T-cell (primary cell): Measurements from ENCODE around the gene MGAT4B. TPM values are rescaled to one million over a fixed set of nuclear protein-coding genes. Genes with fewer than 3 reads are reported as not detected.

Experiments
- ATAC-seq, 4 experiments: fragments of 200-7000 bp in 3 of 4; fragments of 150-1000 bp in 1 of 4; cut with Tn5 transposase; replicated peaks in 1 of 4; 1 replicate in 3 of 4; 2 replicates in 1 of 4; pipeline ENCODE4 v1.10.0; 2021; ENCODE audit warnings: moderate library complexity in 3 of 4, mild to moderate bottlenecking in 2 of 4, moderate number of reproducible peaks in 1 of 4
- CTCF ChIA-PET, 2 donors: fragments of 300-600 bp; sonication (Branson Sonifier 250); formaldehyde crosslinking; loops; one replicate each; lab custom pipeline; 2022; ENCODE audit warnings: antibody characterized with exemption in 2 of 2; lab: Charles Lee
- POLR2A ChIA-PET, 2 donors: fragments of 300-600 bp; sonication (Branson Sonifier 250); formaldehyde crosslinking; loops; one replicate each; lab custom pipeline; 2022; ENCODE audit warnings: antibody characterized with exemption in 2 of 2; lab: Charles Lee
- DNase-seq, 35 experiments: peaks; one replicate each; pipeline versions ENCODE4 v3.0.0 to v3.0.0-alpha.2; 2013 to 2023
- H3K27ac ChIP-seq: one replicate; pipeline ENCODE4 v1.5.1; 2013; ENCODE audit warnings: low read length
- H3K27me3 ChIP-seq, 2 experiments: replicated peaks in 1 of 2; 1 replicate in 1 of 2; 2 replicates in 1 of 2; pipeline versions ENCODE4 v1.6.1 to v1.7.0; 2013; ENCODE audit warnings: low read length in 1 of 2, mixed read lengths in 1 of 2; ENCODE audit not compliant: control insufficient read depth in 2 of 2, insufficient read depth in 2 of 2; ENCODE audit errors: extremely low read depth in 1 of 2
- H3K36me3 ChIP-seq, 2 donors: 1 replicate in 1 of 2; 2 replicates in 1 of 2; pipeline versions ENCODE4 v1.6.1 to v1.7.0; 2013; ENCODE audit warnings: low read length in 1 of 2; ENCODE audit not compliant: control insufficient read depth in 2 of 2, insufficient read depth in 1 of 2; ENCODE audit errors: extremely low read depth in 1 of 2
- H3K4me1 ChIP-seq, 2 experiments: 1 replicate in 1 of 2; 2 replicates in 1 of 2; pipeline versions ENCODE4 v1.6.1 to v1.7.0; 2013; ENCODE audit warnings: low read length in 2 of 2, mixed read lengths in 1 of 2; ENCODE audit not compliant: insufficient read depth in 2 of 2, control insufficient read depth in 1 of 2; ENCODE audit errors: extremely low read depth in 1 of 2
- H3K4me3 ChIP-seq, 2 donors: 1 replicate in 1 of 2; 2 replicates in 1 of 2; pipeline versions ENCODE4 v1.5.1 to v1.7.0; 2013; ENCODE audit warnings: mild to moderate bottlenecking in 2 of 2, low read length in 1 of 2, moderate library complexity in 1 of 2; ENCODE audit not compliant: control insufficient read depth in 1 of 2; ENCODE audit errors: extremely low read depth in 1 of 2
- H3K9me3 ChIP-seq: 2 replicates; pipeline ENCODE4 v1.7.0; 2013
- H3K27ac Mint-ChIP-seq, 2 donors: one replicate each; pipeline ENCODE4 v1.8.0; 2020 to 2021; ENCODE audit warnings: mild to moderate bottlenecking in 2 of 2, mixed read lengths in 2 of 2
- H3K27me3 Mint-ChIP-seq, 2 donors: one replicate each; pipeline ENCODE4 v1.8.0; 2021 to 2022; ENCODE audit warnings: mixed read lengths in 2 of 2
- H3K36me3 Mint-ChIP-seq: one replicate; pipeline ENCODE4 v1.8.0; 2021; ENCODE audit warnings: mixed read lengths
- H3K4me1 Mint-ChIP-seq, 3 donors: one replicate each; pipeline ENCODE4 v1.8.0; 2020 to 2022; ENCODE audit warnings: mixed read lengths in 3 of 3, mild to moderate bottlenecking in 1 of 3
- H3K4me3 Mint-ChIP-seq, 3 donors: one replicate each; pipeline ENCODE4 v1.8.0; 2020 to 2022; ENCODE audit warnings: mild to moderate bottlenecking in 3 of 3, mixed read lengths in 3 of 3, moderate library complexity in 3 of 3
- H3K9me3 Mint-ChIP-seq, 3 donors: one replicate each; pipeline ENCODE4 v1.8.0; 2020 to 2022; ENCODE audit warnings: mixed read lengths in 3 of 3
- WGBS: methylation state at CpG from one replicate; pipeline ENCODE4 v1.1.5; 2013; ENCODE audit warnings: missing lambda C conversion rate; ENCODE audit not compliant: insufficient coverage; 5-methylcytosine and 5-hydroxymethylcytosine counted together
- total RNA-seq, 35 experiments: library from RNA in 6 of 35; stranded (reverse) in 6 of 35; fragments of 120-200 nt in 1 of 35; gene quantifications; one replicate each; pipeline versions ENCODE4 v1.2.1 to v1.2.4 and lab custom pipeline; 2013 to 2026

The MGAT4B gene
- 100 to 1,000 TPM; 119 to 159 (median 132) TPM for total RNA-seq
- total RNA-seq (2013), result 53.1 TPM
- total RNA-seq (lab: John Stamatoyannopoulos, UW), result 16.8 to 139 (median 67.0) reads per million in 29 experiments

DNA sequence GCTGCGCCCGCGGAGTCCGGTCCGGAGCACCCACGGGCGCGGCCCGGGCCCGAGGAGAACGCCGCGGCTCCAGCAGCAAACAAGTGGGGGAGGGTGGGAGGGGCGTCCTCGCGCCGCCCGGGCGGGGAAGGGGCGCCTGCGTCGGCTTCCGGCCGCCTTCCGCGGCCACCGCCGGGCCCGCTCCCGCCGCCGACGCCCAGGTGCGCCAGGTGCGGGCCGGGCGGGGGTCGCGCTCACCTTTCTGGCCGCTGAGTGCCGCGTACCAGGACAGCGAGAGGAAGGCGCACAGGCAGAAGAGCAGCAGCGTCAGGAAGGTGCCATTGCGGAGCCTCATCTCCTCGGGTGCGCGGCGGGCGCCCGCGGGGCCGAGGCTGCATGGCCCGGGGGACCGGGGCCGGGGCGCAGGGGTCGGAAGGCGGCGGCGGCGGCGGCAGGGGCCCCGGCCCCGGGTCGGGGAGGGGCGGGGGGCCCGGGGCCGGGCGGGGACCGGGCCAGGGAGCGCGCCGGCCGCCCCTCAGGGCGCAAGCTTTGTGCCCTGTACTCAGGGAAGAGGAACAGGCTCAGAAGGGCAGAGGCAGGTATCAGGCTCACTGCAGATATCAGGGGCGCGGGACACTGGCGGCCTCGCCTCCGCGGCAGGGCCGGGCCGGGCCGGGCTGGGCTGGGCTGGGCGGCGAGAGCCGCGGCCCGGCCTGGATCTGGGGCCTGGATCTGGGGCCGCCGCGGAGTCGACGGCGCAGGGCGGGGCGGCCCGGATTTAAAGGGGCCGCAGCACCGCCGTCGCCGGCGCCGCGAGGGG lies at the start of gene MGAT4B:
MGAT4B (minus strand) TSS at position 617 of the 799 bp plus-strand sequence; CDS start at position 334, 283 bp downstream.
- Histone ChIP-seq H3K4me1 (peaks cover 18 to 53% of the 10 kb centered on the region in 2 experiments), H3K27ac (peak within 1 kb of the TSS; percentile 61), H3K4me3 (peak within 1 kb of the TSS; percentile 58 to 63), H3K36me3 (no peaks in the 10 kb centered on the region), H3K27me3 (no peaks in the 10 kb centered on the region), H3K9me3 (no peaks in the 10 kb centered on the region)
- ChIA-PET CTCF (no interaction called here), POLR2A (interaction anchor here in 1 of 2 donors (0.6 kb wide), 1 partner anchor 30 kb away, joined by 5 read pairs; no protein-coding TSS in a partner anchor)
- ATAC-seq, result peak; percentile 76 to 81 (median 80)
- peaks cover 3% of the 10 kb centered on the region for H3K36me3 Mint-ChIP-seq
- WGBS, result 0% methylated on average over 89 of the region's 108 CpGs
- peak in 25 of 35 experiments; percentile 33 to 74 (median 50) for DNase-seq
- H3K4me1 Mint-ChIP-seq, result peaks cover 28 to 37% (median 36%) of the 10 kb centered on the region in 3 donors
- peak within 1 kb of the TSS; percentile 67 to 84 (median 80) for H3K4me3 Mint-ChIP-seq
- peak within 1 kb of the TSS in 1 of 2 donors; percentile 66 for H3K27ac Mint-ChIP-seq
- H3K27me3 Mint-ChIP-seq, result no peaks in the 10 kb centered on the region
- H3K9me3 Mint-ChIP-seq, result no peaks in the 10 kb centered on the region

DNA sequence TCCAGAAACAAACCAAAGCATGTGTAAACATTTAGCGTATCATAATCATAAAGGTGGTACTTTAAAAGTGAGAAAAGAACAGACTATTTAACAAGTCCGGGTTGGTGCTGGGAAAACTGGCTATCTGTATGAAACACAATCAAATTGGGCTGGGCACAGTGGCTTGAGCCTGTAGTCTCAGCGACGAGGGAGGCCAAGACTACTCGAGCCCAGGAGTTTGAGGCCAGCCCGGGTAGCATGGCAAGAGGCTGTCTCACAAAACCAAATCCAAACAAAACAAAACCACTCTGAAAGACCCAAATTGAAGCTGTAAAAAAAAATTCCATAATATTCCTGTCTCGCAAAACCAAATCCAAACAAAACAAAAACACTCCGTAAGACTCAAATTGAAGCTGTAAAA lies 47.7 kb upstream of the MGAT4B start:
- Mint-ChIP-seq H3K27ac (no peak overlapping the region), H3K36me3 (peaks cover 8% of the 10 kb centered on the region), H3K4me3 (no peak overlapping the region), H3K4me1 (peaks cover 12 to 36% (median 20%) of the 10 kb centered on the region in 3 donors), H3K27me3 (no peaks in the 10 kb centered on the region), H3K9me3 (no peaks in the 10 kb centered on the region)
- Histone ChIP-seq H3K4me3 (no peak overlapping the region), H3K4me1 (peaks cover 0 to 19% of the 10 kb centered on the region in 2 experiments), H3K9me3 (no peaks in the 10 kb centered on the region), H3K27ac (no peak overlapping the region), H3K36me3 (peaks cover 5 to 41% of the 10 kb centered on the region in 2 donors), H3K27me3 (no peaks in the 10 kb centered on the region)
- DNase-seq (no peak), ATAC-seq (no peak)
- POLR2A ChIA-PET, result no interaction called here
- 98% methylated on average over 5 of the region's 8 CpGs for WGBS
- CTCF ChIA-PET, result interaction anchor here in 1 of 2 donors (0.5 to 0.7 kb wide), 2 partner anchors 21 to 236 kb away, joined by 3 to 4 read pairs; no protein-coding TSS in a partner anchor

DNA sequence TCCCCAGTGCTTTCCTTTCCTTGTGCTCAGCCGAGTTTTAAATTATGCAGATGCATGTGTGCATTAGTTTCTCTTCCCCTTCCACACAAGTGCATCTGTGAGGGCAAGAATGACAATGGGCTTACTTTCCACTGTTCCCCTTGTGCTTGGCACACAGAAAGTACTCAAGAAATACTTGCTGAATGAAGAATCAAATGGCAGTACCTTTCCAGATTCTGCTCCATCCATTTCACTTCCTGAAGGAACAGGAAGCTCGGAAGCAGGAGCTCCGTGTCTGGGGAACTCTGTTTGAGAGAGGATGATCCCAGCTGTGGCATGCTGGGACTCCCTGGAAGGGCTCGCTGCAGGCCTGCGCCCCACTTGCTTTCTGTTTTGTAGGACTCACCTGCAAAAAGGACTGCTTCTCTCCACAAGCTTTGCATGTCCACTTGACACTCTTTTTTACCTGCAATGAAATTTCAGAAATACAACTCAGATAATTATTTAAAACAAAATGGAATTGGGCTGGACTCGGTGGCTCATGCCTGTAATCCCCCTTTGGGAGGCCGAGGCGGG lies 46.4 kb upstream of the MGAT4B start:
- Histone ChIP-seq H3K9me3 (no peaks in the 10 kb centered on the region), H3K27ac (no peak overlapping the region), H3K4me3 (no peak overlapping the region), H3K4me1 (peaks cover 0 to 16% of the 10 kb centered on the region in 2 experiments), H3K36me3 (peaks cover 11 to 48% of the 10 kb centered on the region in 2 donors), H3K27me3 (no peaks in the 10 kb centered on the region)
- ChIA-PET POLR2A (interaction anchor here in 1 of 2 donors (0.6 kb wide), 1 partner anchor 238 kb away, joined by 3 read pairs; no protein-coding TSS in a partner anchor), CTCF (interaction anchor here in 1 of 2 donors (0.7 kb wide), 1 partner anchor 21 kb away, joined by 4 read pairs; no protein-coding TSS in a partner anchor)
- DNase-seq, result no peak
- Mint-ChIP-seq H3K4me3 (no peak overlapping the region), H3K36me3 (peaks cover 8% of the 10 kb centered on the region), H3K27me3 (no peaks in the 10 kb centered on the region), H3K4me1 (peaks cover 11 to 28% (median 18%) of the 10 kb centered on the region in 3 donors), H3K27ac (no peak overlapping the region), H3K9me3 (no peaks in the 10 kb centered on the region)
- no peak for ATAC-seq
- 90% methylated on average over 5 of the region's 8 CpGs for WGBS

DNA sequence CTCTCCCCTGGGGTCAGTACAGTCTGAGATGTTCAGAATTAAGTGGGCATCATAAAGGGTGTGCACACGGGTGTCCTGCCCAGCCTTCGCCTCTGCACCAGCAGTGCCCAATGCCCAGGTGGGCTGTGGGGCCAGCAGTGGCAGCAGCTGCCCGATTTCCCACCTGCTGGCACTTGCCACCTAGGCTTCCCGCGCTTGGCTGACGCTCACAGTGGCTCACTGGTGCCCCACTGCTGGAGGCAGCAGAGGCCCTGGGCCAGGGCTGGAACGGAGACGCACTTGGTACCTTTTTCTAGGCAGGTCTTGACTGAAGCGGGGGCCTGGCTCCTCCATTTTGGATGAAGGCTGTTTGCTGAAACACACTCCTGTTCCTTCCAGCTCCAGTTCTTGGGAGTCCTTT lies 35.0 kb upstream of the MGAT4B start:
- ChIA-PET CTCF (no interaction called here), POLR2A (interaction anchor here in 1 of 2 donors (0.5 kb wide), 1 partner anchor 733 kb away, joined by 3 read pairs; no protein-coding TSS in a partner anchor)
- Mint-ChIP-seq H3K27me3 (no peaks in the 10 kb centered on the region), H3K36me3 (peaks cover 44% of the 10 kb centered on the region), H3K27ac (peak overlapping the region; percentile 27 to 66), H3K4me3 (no peak overlapping the region), H3K9me3 (peaks cover 0 to 5% (median 4%) of the 10 kb centered on the region in 3 donors), H3K4me1 (peaks cover 7 to 13% (median 10%) of the 10 kb centered on the region in 3 donors)
- no peak overlapping the region for H3K4me3 ChIP-seq
- ATAC-seq (no peak), DNase-seq (no peak)
- WGBS, result over 99% methylated on average over 9 of the region's 9 CpGs
- H3K4me1 ChIP-seq, result peaks cover 0 to 14% of the 10 kb centered on the region in 2 experiments
- no peak overlapping the region for H3K27ac ChIP-seq
- H3K9me3 ChIP-seq, result no peaks in the 10 kb centered on the region
- H3K27me3 ChIP-seq, result no peaks in the 10 kb centered on the region
- peaks cover 0 to 48% of the 10 kb centered on the region in 2 donors for H3K36me3 ChIP-seq

DNA sequence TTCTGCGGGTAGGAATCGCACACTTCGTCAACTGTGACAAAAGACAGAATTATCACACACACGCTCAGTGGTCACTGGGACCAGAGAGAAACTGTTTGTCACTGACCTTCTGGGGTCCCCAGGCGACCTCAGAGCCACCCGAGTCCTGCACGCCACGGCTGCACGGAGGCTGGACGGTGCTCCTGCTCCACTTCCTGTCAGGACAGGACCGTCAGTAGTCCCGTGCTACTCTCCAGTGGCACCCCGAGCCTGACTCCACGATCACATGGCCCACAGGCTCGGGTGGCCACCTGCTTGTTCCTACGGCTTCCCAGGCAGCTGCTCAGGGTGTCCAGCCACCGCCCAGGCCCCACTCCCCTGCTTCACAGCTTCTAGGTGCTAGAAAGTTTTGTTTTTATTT lies 34.1 kb upstream of the MGAT4B start:
- Mint-ChIP-seq H3K4me3 (no peak overlapping the region), H3K36me3 (peaks cover 45% of the 10 kb centered on the region)
- POLR2A ChIA-PET, result interaction anchor here in 1 of 2 donors (0.5 kb wide), 1 partner anchor 734 kb away, joined by 3 read pairs; no protein-coding TSS in a partner anchor

DNA sequence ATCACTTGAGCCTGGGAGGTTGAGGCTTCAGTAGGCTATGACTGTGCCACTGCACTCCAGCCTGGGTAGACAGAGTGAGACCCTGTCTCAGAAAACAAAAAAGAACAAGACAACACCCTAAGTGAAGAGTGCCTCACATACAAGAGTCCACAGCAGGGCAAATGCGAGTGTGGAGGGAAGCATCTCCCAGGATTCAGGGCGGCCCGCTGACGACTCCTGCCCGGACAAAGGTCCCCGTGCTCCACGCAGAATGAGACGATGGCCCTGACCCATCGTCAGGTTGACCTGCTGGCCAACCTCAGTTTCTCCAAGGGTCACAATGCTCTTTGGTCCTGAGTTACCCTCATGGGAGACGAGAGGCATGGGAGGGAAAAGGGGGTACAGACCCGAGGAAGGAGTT lies 33.7 kb upstream of the MGAT4B start:
- Histone ChIP-seq H3K27ac (no peak overlapping the region), H3K9me3 (no peaks in the 10 kb centered on the region), H3K4me1 (peaks cover 0 to 21% of the 10 kb centered on the region in 2 experiments), H3K36me3 (peaks cover 5 to 42% of the 10 kb centered on the region in 2 donors), H3K4me3 (no peak overlapping the region), H3K27me3 (no peaks in the 10 kb centered on the region)
- no peaks in the 10 kb centered on the region for H3K27me3 Mint-ChIP-seq
- H3K27ac Mint-ChIP-seq, result peak overlapping the region in 1 of 2 donors; percentile 31
- DNase-seq, result no peak
- no peak for ATAC-seq
- WGBS, result 96% methylated on average over 10 of the region's 11 CpGs
- CTCF ChIA-PET, result no interaction called here
- peaks cover 17 to 26% (median 23%) of the 10 kb centered on the region in 3 donors for H3K4me1 Mint-ChIP-seq
- H3K4me3 Mint-ChIP-seq, result no peak overlapping the region
- peaks cover 0 to 5% (median 4%) of the 10 kb centered on the region in 3 donors for H3K9me3 Mint-ChIP-seq
- H3K36me3 Mint-ChIP-seq, result peaks cover 48% of the 10 kb centered on the region
- POLR2A ChIA-PET, result no interaction called here

More for the DNA sequence above, 34.1 kb upstream of the MGAT4B start:
- Histone ChIP-seq H3K27me3 (no peaks in the 10 kb centered on the region), H3K4me1 (peaks cover 0 to 21% of the 10 kb centered on the region in 2 experiments), H3K9me3 (no peaks in the 10 kb centered on the region), H3K4me3 (no peak overlapping the region), H3K36me3 (peaks cover 5 to 44% of the 10 kb centered on the region in 2 donors), H3K27ac (no peak overlapping the region)
- Mint-ChIP-seq H3K4me1 (peaks cover 15 to 22% (median 19%) of the 10 kb centered on the region in 3 donors), H3K27ac (no peak overlapping the region), H3K27me3 (no peaks in the 10 kb centered on the region), H3K9me3 (peaks cover 0 to 5% (median 4%) of the 10 kb centered on the region in 3 donors)
- CTCF ChIA-PET, result no interaction called here
- ATAC-seq (no peak), DNase-seq (no peak)
- 94% methylated on average over 13 of the region's 17 CpGs for WGBS
